ENCODE results near the gene CEP20.

DNA sequence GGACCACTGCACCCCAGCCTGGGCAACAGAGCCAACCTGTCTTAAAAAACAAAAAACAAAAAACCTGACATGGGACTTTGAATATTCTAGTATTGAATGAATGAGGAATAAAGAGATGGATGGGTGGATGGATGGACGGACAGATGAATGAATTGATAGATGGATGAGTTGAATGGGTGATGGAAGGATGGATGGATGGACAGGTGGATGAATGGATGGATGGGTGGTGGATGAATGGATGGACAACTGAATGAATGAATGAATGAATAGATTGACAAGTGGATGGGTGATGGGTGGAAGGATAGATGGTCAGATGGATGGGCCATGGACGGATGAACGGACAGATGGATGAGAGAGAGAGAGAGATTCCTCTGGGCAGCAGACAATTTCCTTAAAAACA is 22.8 kb upstream of the CEP20 start:
- TF ChIP-seq POLR2A (IDR thresholded peaks at IDR 0.05): no peak
- no peak for TF ChIP-seq CTCF (IDR thresholded peaks at IDR 0.05)
